T-helper 1 cell treated with Interleukin-12 subunit alpha and Interleukin-12 subunit beta and Interleukin-4 antibody, amounts not matched to agents 30 μg/mL and 1 μg/mL, for 36 hours (primary cell): ENCODE data around the gene ZKSCAN1.

Source experiments
- H3K27ac Mint-ChIP-seq: one replicate; pipeline ENCODE4 v1.8.0; 2021; ENCODE audit warnings: mild to moderate bottlenecking, mixed read lengths
- H3K27me3 Mint-ChIP-seq: one replicate; pipeline ENCODE4 v1.8.0; 2021; ENCODE audit warnings: low read depth, mixed read lengths
- H3K36me3 Mint-ChIP-seq: one replicate; pipeline ENCODE4 v1.8.0; 2021; ENCODE audit warnings: low read depth, mixed read lengths
- H3K4me1 Mint-ChIP-seq: one replicate; pipeline ENCODE4 v1.8.0; 2021; ENCODE audit warnings: low read depth, mixed read lengths
- H3K4me3 Mint-ChIP-seq: one replicate; pipeline ENCODE4 v1.8.0; 2021; ENCODE audit warnings: mild to moderate bottlenecking, moderate library complexity, mixed read lengths
- H3K9me3 Mint-ChIP-seq: one replicate; pipeline ENCODE4 v1.8.0; 2021; ENCODE audit warnings: mixed read lengths

Gene ZKSCAN1

DNA sequence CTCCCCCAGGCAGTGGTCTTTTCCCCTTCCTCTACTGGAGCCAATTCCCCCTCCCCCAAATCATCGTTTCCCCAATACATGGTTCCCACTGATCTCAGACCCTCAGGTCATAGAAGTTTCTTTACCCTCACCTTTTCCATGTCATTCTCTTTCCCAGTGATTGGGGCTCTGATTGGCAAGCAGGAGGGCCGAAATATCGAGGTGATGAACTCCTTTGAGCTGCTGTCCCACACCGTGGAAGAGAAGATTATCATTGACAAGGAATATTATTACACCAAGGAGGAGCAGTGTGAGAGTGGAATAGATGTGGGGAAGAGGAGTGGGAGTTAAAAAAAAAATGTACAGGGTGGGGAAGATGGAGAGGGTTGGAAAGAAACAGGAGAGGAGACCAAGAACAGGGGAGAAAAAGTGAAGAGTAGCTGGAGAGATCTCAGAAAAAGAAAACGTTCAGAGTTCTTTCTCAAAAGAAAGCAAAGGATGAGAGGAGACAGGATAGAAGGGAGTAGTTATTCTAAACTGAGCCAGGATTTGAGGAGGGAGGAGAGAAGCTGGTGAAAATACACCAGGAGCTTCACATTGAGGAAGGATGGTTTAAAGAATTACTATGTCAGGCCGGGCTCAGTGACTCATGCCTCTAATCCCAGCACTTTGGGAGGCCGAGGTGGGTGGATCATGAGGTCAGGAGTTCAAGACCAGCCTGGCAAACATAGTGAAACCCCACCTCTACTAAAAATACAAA lies 74.2 kb downstream of the ZKSCAN1 start:
- Mint-ChIP-seq H3K27me3 (peaks cover 5% of the 10 kb centered on the region), H3K4me1 (peaks cover 14% of the 10 kb centered on the region), H3K27ac (peak overlapping the region; percentile 92), H3K4me3 (peak overlapping the region; percentile 89), H3K36me3 (peaks cover 35% of the 10 kb centered on the region), H3K9me3 (no peaks in the 10 kb centered on the region)

DNA sequence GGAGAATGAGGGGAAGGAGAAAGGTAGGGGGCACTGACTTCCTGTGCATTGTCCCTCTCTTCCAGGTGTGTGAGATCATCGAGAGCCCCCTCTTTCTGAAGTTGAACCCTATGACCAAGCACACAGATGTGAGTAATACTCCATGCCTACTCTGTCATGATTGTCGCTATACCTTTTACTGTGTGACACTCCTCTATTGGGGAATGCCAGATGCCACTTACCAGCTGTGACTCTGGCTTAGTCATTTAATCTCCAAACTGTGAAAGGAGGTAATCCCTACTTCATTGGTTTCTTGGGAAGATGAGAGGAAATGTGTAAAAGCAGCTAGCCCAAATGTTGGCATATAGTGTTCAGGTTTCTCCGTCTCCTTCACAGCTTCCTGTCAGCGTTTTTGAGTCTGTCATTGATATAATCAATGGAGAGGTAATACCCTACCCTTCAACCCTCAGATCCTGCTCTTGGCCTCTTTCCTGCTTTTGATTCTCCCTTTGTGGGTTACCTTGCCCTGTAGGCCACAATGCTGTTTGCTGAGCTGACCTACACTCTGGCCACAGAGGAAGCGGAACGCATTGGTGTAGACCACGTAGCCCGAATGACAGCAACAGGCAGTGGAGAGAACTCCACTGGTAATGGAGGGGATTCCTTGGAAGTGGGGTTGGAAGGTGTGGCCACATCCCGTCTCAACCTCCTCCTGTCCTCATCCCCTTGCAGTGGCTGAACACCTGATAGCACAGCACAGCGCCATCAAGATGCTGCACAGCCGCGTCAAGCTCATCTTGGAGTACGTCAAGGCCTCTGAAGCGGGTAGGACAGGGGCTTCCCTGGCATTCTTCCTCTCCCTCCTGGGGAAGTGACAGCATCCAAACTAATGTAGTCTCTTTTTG lies 75.4 kb downstream of the ZKSCAN1 start:
- Mint-ChIP-seq H3K27me3 (no peaks in the 10 kb centered on the region), H3K36me3 (peaks cover 42% of the 10 kb centered on the region), H3K27ac (peak overlapping the region; percentile 22), H3K4me3 (peak overlapping the region; percentile 28), H3K9me3 (no peaks in the 10 kb centered on the region), H3K4me1 (peaks cover 14% of the 10 kb centered on the region)
